Endothelial cell (in vitro differentiated cells): ENCODE data around the gene PROX1. TPM values are rescaled to one million over a fixed set of nuclear protein-coding genes. Genes with fewer than 3 reads are reported as not detected.

Experiments
- DNase-seq: peaks from one replicate; pipeline ENCODE4 v3.0.0; 2021; ENCODE audit warnings: low spot score
- H3K27ac Mint-ChIP-seq: one replicate; pipeline ENCODE4 v1.8.0; 2021; ENCODE audit warnings: mixed read lengths, inconsistent platforms; ENCODE audit not compliant: unreplicated experiment
- H3K27me3 Mint-ChIP-seq: one replicate; pipeline ENCODE4 v1.8.0; 2021; ENCODE audit warnings: mild to moderate bottlenecking, moderate library complexity, mixed read lengths, inconsistent platforms; ENCODE audit not compliant: unreplicated experiment
- H3K36me3 Mint-ChIP-seq: one replicate; pipeline ENCODE4 v1.8.0; 2021; ENCODE audit warnings: mild to moderate bottlenecking, low read depth, mixed read lengths, inconsistent platforms; ENCODE audit not compliant: unreplicated experiment
- H3K4me1 Mint-ChIP-seq: one replicate; pipeline ENCODE4 v1.8.0; 2021; ENCODE audit warnings: mild to moderate bottlenecking, mixed read lengths, inconsistent platforms; ENCODE audit not compliant: unreplicated experiment
- H3K4me3 Mint-ChIP-seq: one replicate; pipeline ENCODE4 v1.8.0; 2021; ENCODE audit warnings: mild to moderate bottlenecking, mixed read lengths, inconsistent platforms; ENCODE audit not compliant: unreplicated experiment
- H3K9me3 Mint-ChIP-seq: one replicate; pipeline ENCODE4 v1.8.0; 2021; ENCODE audit warnings: mixed read lengths, inconsistent platforms; ENCODE audit not compliant: unreplicated experiment
- CTCF ChIP-seq: fragments of 200-600 bp; sonication (generic); IDR thresholded peaks from one replicate; pipeline ENCODE4 v1.5.0; 2021; ENCODE audit warnings: antibody characterized with exemption; ENCODE audit not compliant: unreplicated experiment
- total RNA-seq: library from RNA; stranded (reverse); fragmentation: NEBNext Ultra II Directional; extraction: Animal tissue kit (Norgen Biotek cat#: 25700); gene quantifications from one replicate; pipeline ENCODE4 v1.2.1, GENCODE V29; 2021; ENCODE audit not compliant: unreplicated experiment

PROX1 gene
- total RNA-seq, 1 donor from 2014 or later: 7.2 TPM

- H3K9me3 Mint-ChIP-seq: no peaks in the 10 kb centered on the region
- no peak for TF ChIP-seq CTCF
- DNase-seq: no peak
- peaks cover 4% of the 10 kb centered on the region for H3K4me1 Mint-ChIP-seq
- no peak overlapping the region for H3K4me3 Mint-ChIP-seq
- H3K27ac Mint-ChIP-seq: no peak overlapping the region
- H3K36me3 Mint-ChIP-seq: peaks cover 4% of the 10 kb centered on the region
- peaks cover 2% of the 10 kb centered on the region for H3K27me3 Mint-ChIP-seq
Measured at GRCh38 chr1:214019499-214019898, 31.7 kb downstream of the PROX1 start.

- Mint-ChIP-seq H3K4me3 (no peak overlapping the region), H3K9me3 (no peaks in the 10 kb centered on the region), H3K27ac (no peak overlapping the region), H3K36me3 (peaks cover 4% of the 10 kb centered on the region), H3K27me3 (peaks cover 2% of the 10 kb centered on the region), H3K4me1 (peaks cover 2% of the 10 kb centered on the region)
- no peak for TF ChIP-seq CTCF
- no peak for DNase-seq
Measured at GRCh38 chr1:214021321-214021720, 33.5 kb downstream of the PROX1 start.

- H3K4me3 Mint-ChIP-seq: no peak overlapping the region
- no peak overlapping the region for H3K27ac Mint-ChIP-seq
- H3K9me3 Mint-ChIP-seq: no peaks in the 10 kb centered on the region
- H3K36me3 Mint-ChIP-seq: peaks cover 4% of the 10 kb centered on the region
- no peak for TF ChIP-seq CTCF
- peaks cover 2% of the 10 kb centered on the region for H3K4me1 Mint-ChIP-seq
- no peak for DNase-seq
- H3K27me3 Mint-ChIP-seq: peaks cover 2% of the 10 kb centered on the region
Measured at GRCh38 chr1:214022229-214022791, 34.5 kb downstream of the PROX1 start.

DNA sequence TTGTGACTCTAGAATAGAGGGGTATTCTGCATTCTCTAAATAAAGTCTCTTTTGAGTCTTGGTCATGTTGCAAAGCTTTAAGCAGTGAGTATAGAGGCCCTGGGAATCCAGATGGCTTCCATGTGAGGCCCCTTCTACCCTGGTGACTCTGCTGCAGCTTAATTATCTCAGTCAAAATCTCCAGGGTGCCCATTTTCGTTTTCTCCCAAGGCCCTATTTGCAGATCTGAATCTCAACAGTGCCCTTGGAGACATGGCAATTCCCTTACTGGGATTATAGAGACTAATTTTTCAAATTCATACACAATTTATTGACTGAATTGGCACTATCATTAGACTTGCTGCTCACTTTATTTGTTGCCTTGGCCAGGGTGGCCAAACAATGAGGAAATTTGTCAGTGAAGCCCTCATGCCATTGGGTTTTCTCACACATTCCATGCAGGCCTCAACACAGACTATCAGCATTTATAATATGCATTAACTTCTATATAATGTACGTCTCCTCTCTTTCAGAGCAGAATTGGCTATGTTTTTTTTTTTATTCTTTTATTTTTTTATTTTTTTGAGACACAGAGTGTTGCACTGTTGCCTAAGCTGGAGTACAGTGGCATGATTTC is 35.1 kb downstream of the PROX1 start:
- DNase-seq: no peak
- TF ChIP-seq CTCF: no peak
- Mint-ChIP-seq H3K4me3 (no peak overlapping the region), H3K4me1 (peaks cover 2% of the 10 kb centered on the region), H3K9me3 (no peaks in the 10 kb centered on the region), H3K36me3 (peaks cover 4% of the 10 kb centered on the region), H3K27me3 (peaks cover 2% of the 10 kb centered on the region), H3K27ac (no peak overlapping the region)

DNA sequence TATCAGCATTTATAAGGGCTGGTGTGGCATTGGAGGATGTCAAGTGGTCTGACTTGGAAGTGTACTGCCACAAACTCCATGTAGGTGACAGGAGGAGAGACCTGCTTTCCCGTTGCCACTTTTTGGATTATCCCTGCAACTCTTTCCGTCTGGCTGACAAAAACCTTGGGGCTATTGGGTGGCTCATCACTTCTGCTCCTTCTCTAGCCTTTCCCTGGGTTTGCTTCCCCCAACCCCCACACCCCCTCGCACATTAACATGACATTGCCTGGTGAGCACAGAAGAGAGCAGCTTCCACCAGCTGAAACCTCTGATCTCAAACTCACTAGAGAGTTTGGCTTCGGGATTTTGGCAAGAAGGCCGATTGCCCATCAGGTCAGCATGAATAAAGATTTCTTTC is 39.2 kb downstream of the PROX1 start:
- Mint-ChIP-seq H3K36me3 (no peaks in the 10 kb centered on the region), H3K9me3 (no peaks in the 10 kb centered on the region), H3K4me1 (no peaks in the 10 kb centered on the region), H3K4me3 (no peak overlapping the region), H3K27ac (no peak overlapping the region), H3K27me3 (no peaks in the 10 kb centered on the region)
- no peak for TF ChIP-seq CTCF
- DNase-seq: no peak
